GM19239 (cell line): ENCODE results near the gene XRCC4.
"Not testable (repeated sequence)": the region's sequence is repeated elsewhere in the genome, so short reads cannot be mapped to it uniquely, and the experiment has no call there.

Experiments used
- DNase-seq: peaks from one replicate; pipeline ENCODE4 v3.0.0; 2011; ENCODE audit warnings: low spot score; ENCODE audit not compliant: insufficient read length
- FAIRE-seq: peaks from 2 replicates; lab custom pipeline; 2011; peaks lifted over from hg19 to GRCh38; lab: Jason Lieb, UNC

The XRCC4 gene

GRCh38 chr5:83076742-83077661, at the start of gene XRCC4, which contains the start of gene TMEM167A:
XRCC4 (plus strand) TSS chr5:83077547; CDS start chr5:83104920, 27,373 bp downstream.
TMEM167A (minus strand) TSS chr5:83077394; CDS start chr5:83077323, 71 bp downstream.
- DNase-seq, result peak; percentile 68
- FAIRE-seq, result peak; percentile 98

GRCh38 chr5:83029912-83030311, 47.4 kb upstream of the XRCC4 start:
- FAIRE-seq (no peak), DNase-seq (no peak)

- DNase-seq (no peak), FAIRE-seq (no peak)
Measured at GRCh38 chr5:83031381-83031780, 46.0 kb upstream of the XRCC4 start.

- DNase-seq, result no peak
- no peak for FAIRE-seq
Measured at GRCh38 chr5:83034036-83034435, 43.3 kb upstream of the XRCC4 start.

GRCh38 chr5:83034528-83035207, 42.7 kb upstream of the XRCC4 start:
- DNase-seq (no peak), FAIRE-seq (no peak)

GRCh38 chr5:83035373-83036100, 41.8 kb upstream of the XRCC4 start:
- DNase-seq (no peak), FAIRE-seq (no peak)

GRCh38 chr5:83036991-83037575, 40.3 kb upstream of the XRCC4 start:
- DNase-seq (no peak), FAIRE-seq (no peak)

- FAIRE-seq (no peak), DNase-seq (no peak)
Measured at GRCh38 chr5:83038924-83039323, 38.4 kb upstream of the XRCC4 start.

GRCh38 chr5:83042507-83042906, 34.8 kb upstream of the XRCC4 start:
- FAIRE-seq, result no peak
- no peak for DNase-seq

- DNase-seq (no peak), FAIRE-seq (no peak)
Measured at GRCh38 chr5:83044926-83045325, 32.4 kb upstream of the XRCC4 start.

GRCh38 chr5:83048277-83048676, 29.1 kb upstream of the XRCC4 start:
- DNase-seq (no peak), FAIRE-seq (no peak)

GRCh38 chr5:83048811-83049210, 28.5 kb upstream of the XRCC4 start:
- DNase-seq (no peak), FAIRE-seq (no peak)

- no peak for FAIRE-seq
- no peak for DNase-seq
Measured at GRCh38 chr5:83049370-83049885, 27.9 kb upstream of the XRCC4 start.

- FAIRE-seq (no peak), DNase-seq (no peak)
Measured at GRCh38 chr5:83050723-83051340, 26.5 kb upstream of the XRCC4 start.

GRCh38 chr5:83055166-83055565, 22.2 kb upstream of the XRCC4 start:
- DNase-seq (no peak), FAIRE-seq (no peak)

GRCh38 chr5:83058726-83059125, 18.6 kb upstream of the XRCC4 start:
- FAIRE-seq (peak; percentile 28), DNase-seq (no peak)

- no peak for DNase-seq
- FAIRE-seq, result peak; percentile 57
Measured at GRCh38 chr5:83059341-83059740, 18.0 kb upstream of the XRCC4 start.

- no peak for DNase-seq
- FAIRE-seq, result no peak
Measured at GRCh38 chr5:83066548-83067110, 10.7 kb upstream of the XRCC4 start.

GRCh38 chr5:83067377-83067776, 10.0 kb upstream of the XRCC4 start:
- DNase-seq, FAIRE-seq: not testable (repeated sequence)
